HepG2 (cell line): ENCODE data around the gene TRABD. TPM values are rescaled to one million over a fixed set of nuclear protein-coding genes. Genes with fewer than 3 reads are reported as not detected.

ENCODE experiments used
- ATAC-seq: fragments of 200-7000 bp; cut with Tn5 transposase; 3 replicates; pipeline ENCODE4 v1.9.1; 2020; ENCODE audit warnings: mild to moderate bottlenecking, moderate library complexity
- BruUV-seq: library from RNA; stranded (reverse); fragments of 400-500 nt; replicated peaks from 2 replicates; lab custom pipeline; 2021; lab: Mats Ljungman, UMichigan
- CTCF ChIA-PET: fragments of 300-600 bp; formaldehyde crosslinking; extraction: SDS; loops from one replicate; lab custom pipeline; 2021; ENCODE audit warnings: low total read pairs, inconsistent platforms, low intra/inter-chr PET ratio; lab: Yijun Ruan, JAX
- POLR2A ChIA-PET: fragments of 350-600 bp; sonication (Branson Sonifier 250); formaldehyde crosslinking; loops from one replicate; lab custom pipeline; 2020; ENCODE audit warnings: antibody characterized with exemption, inconsistent platforms; lab: Yijun Ruan, JAX
- DNase-seq: peaks from one replicate; pipeline ENCODE4 v3.0.0-alpha.2; 2015; ENCODE audit warnings: low spot score
- FAIRE-seq: peaks from 3 replicates; lab custom pipeline; 2011; peaks lifted over from hg19 to GRCh38; lab: Jason Lieb, UNC
- H2AFZ ChIP-seq: one replicate; pipeline ENCODE4 v1.6.1; 2011; ENCODE audit warnings: low read length, inconsistent platforms
- H3K27ac ChIP-seq: fragments of 300-600 bp; 3 replicates; pipeline ENCODE4 v1.8.0; 2011; ENCODE audit warnings: mixed run types, mild to moderate bottlenecking, mixed read lengths, low read length, inconsistent platforms; ENCODE audit not compliant: insufficient read depth; ENCODE audit errors: extremely low read length
- H3K27me3 ChIP-seq, 2 experiments: fragments of 200-600 bp in 1 of 2; 2 replicates in 1 of 2; 3 replicates in 1 of 2; pipeline versions ENCODE4 v1.6.0 to v1.8.0; 2011; ENCODE audit warnings: low read length in 2 of 2, mild to moderate bottlenecking in 2 of 2, moderate library complexity in 2 of 2, inconsistent platforms in 1 of 2; ENCODE audit not compliant: insufficient read depth in 2 of 2, control insufficient read depth in 1 of 2
- H3K36me3 ChIP-seq, 2 experiments: fragments of 200-600 bp in 1 of 2; replicated peaks in 1 of 2; 2 replicates in 1 of 2; 3 replicates in 1 of 2; pipeline versions ENCODE4 v1.5.1 to v1.8.0; 2011; ENCODE audit warnings: low read length in 2 of 2, inconsistent platforms in 1 of 2; ENCODE audit not compliant: insufficient read depth in 2 of 2, control insufficient read depth in 1 of 2
- H3K4me1 ChIP-seq: 2 replicates; pipeline ENCODE4 v1.5.1; 2012; ENCODE audit warnings: low read length, inconsistent platforms; ENCODE audit not compliant: insufficient read depth
- H3K4me2 ChIP-seq: 2 replicates; pipeline ENCODE4 v1.6.0; 2011; ENCODE audit warnings: low read depth, low read length, inconsistent platforms
- H3K4me3 ChIP-seq, 3 experiments: fragments of 200-600 bp in 1 of 3; sonication (generic), shearing (Covaris generic) in 1 of 3; replicated peaks in 1 of 3; 2 replicates each; pipeline ENCODE4 v1.5.1; 2011 to 2016; ENCODE audit warnings: low read length in 3 of 3, inconsistent platforms in 2 of 3, low read depth in 2 of 3, mild to moderate bottlenecking in 2 of 3, control low read depth in 1 of 3, mixed read lengths in 1 of 3; ENCODE audit not compliant: insufficient read depth in 1 of 3
- H3K79me2 ChIP-seq: one replicate; pipeline ENCODE4 v1.6.1; 2011; ENCODE audit warnings: low read length, inconsistent platforms; ENCODE audit not compliant: insufficient read depth
- H3K9ac ChIP-seq: 2 replicates; pipeline ENCODE4 v1.6.0; 2011; ENCODE audit warnings: mild to moderate bottlenecking, low read depth, low read length, inconsistent platforms; ENCODE audit not compliant: insufficient read depth
- H3K9me3 ChIP-seq: 2 replicates; pipeline ENCODE4 v1.5.1; 2012; ENCODE audit warnings: mild to moderate bottlenecking, low read length
- H4K20me1 ChIP-seq: 2 replicates; pipeline ENCODE4 v1.6.0; 2011; ENCODE audit warnings: inconsistent platforms, mild to moderate bottlenecking, low read length, moderate library complexity; ENCODE audit not compliant: insufficient read depth
- AGO2 ChIP-seq: fragments of 200-400 bp; formaldehyde crosslinking; optimal IDR thresholded peaks from 2 replicates; pipeline ENCODE3; 2017; ENCODE audit warnings: mild to moderate bottlenecking, low read depth, low read length, moderate library complexity
- ERF ChIP-seq: IDR thresholded peaks from 2 replicates; pipeline ENCODE4 v1.6.1; 2018; ENCODE audit warnings: missing biosample characterization, missing genetic modification reagents
- RBFOX2 ChIP-seq: fragments of 200-400 bp; formaldehyde crosslinking; IDR thresholded peaks from 2 replicates; pipeline ENCODE4 v1.6.1; 2017; ENCODE audit warnings: low read depth, mild to moderate bottlenecking, low read length
- ZNF24 ChIP-seq: fragments of 450-650 bp; IDR thresholded peaks from 2 replicates; pipeline ENCODE4 v1.6.1; 2017; ENCODE audit warnings: antibody characterized with exemption, mild to moderate bottlenecking
- ZNF414 ChIP-seq: sonication (generic); formaldehyde crosslinking; IDR thresholded peaks from 2 replicates; pipeline ENCODE4 v1.5.0; 2020; ENCODE audit warnings: missing genetic modification reagents
- WGBS: methylation state at CpG from one replicate; pipeline ENCODE4 v1.1.6; 2017; ENCODE audit warnings: low lambda C conversion rate; 5-methylcytosine and 5-hydroxymethylcytosine counted together
- in situ Hi-C: cut with HindIII; loops from 2 replicates; pipeline ENCODE4 v1.10.0; 2017; ENCODE audit warnings: low pct_unique_long_range_greater_than_20kb; ENCODE audit not compliant: extremely low pct_ligation_motif_present
- intact Hi-C: fragments of 100-400 bp; cut with micrococcal nuclease; formaldehyde crosslinking; loops from one replicate; pipeline ENCODE4 v1.10.0; 2022; ENCODE audit not compliant: unreplicated experiment
- polyA plus RNA-seq, 8 experiments: library from polyadenylated mRNA; depleted of rRNA in 3 of 8; stranded (reverse) in 7 of 8; unstranded in 1 of 8; fragments of >200 nt; fragmentation: Illumina TruSeq in 4 of 8; extraction: Trizol in 4 of 8; gene quantifications; 2 replicates each; pipeline versions ENCODE4 v1.2.1 to v1.2.3, GENCODE V29; 2011 to 2016; ENCODE audit warnings: low read depth in 4 of 8, missing spikeins in 1 of 8, mixed read lengths in 1 of 8; ENCODE audit not compliant: insufficient read depth in 1 of 8
- total RNA-seq, 5 experiments: library from RNA; depleted of rRNA; stranded (reverse); fragments of >200 nt; fragmentation: Illumina TruSeq; extraction: Trizol; gene quantifications; 2 replicates each; pipeline ENCODE4 v1.2.3, GENCODE V29; 2016; ENCODE audit warnings: low read depth in 1 of 5
- TF ChIP-seq, protein P1 (sequence below): sonication (generic); formaldehyde crosslinking; IDR thresholded peaks from 2 replicates; pipeline ENCODE4 v1.9.0; 2021; ENCODE audit warnings: mild to moderate bottlenecking, missing genetic modification reagents
- TF ChIP-seq, protein P2 (sequence below): fragments of 450-650 bp; IDR thresholded peaks from 2 replicates; pipeline ENCODE4 v1.6.1; 2017; ENCODE audit warnings: mild to moderate bottlenecking

TRABD gene
- total and polyA plus RNA-seq, 2 of the 13 experiments (the other 11 are each of a cell fraction or from before 2014, with no cell fraction given), result 21.5 to 28.9 TPM

DNA sequence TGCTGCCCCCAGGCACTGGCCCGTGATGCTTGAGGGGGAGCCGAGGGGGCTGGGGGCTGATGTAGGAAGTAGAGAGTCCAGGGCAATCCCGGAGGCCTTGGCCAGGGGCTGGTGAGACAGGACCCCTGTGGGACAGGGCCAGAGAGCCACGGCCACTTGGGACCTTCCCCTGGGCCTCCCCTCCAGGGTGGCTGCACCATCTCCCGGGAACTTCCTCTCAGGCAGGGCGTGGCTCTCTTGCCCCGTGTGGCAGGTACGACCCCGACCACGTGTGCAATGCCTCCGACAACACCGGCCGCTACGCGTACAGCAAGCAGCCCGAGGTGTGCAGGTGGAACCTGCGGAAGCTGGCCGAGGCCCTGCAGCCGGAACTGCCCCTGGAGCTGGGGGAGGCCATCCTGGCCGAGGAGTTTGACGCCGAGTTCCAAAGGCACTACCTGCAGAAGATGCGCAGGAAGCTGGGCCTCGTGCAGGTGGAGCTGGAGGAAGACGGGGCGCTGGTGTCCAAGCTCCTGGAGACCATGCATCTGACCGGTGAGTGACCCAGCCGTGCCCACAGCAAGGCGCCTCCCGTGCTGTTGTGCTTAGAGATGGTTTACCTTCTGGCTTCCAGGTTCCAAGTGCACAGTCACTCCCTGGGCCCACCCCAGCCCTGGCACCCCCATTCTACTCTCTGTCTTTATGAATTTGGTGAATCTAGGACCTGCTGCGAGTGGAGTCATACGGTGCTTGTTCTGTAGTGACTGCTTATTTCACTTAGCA is 24.8 kb downstream of the TRABD start:
- WGBS, result 96% methylated on average over 23 of the region's 32 CpGs
- Histone ChIP-seq H2AFZ (no peak overlapping the region), H3K4me1 (0 out of 2 replicates have a peak, but pooled peaks cover 8% of the 10 kb centered on the region), H3K4me3 (no peak overlapping the region), H3K79me2 (peaks cover 25% of the 10 kb centered on the region), H4K20me1 (peaks cover 5% of the 10 kb centered on the region), H3K27me3 (no peaks in the 10 kb centered on the region), H3K27ac (no peak overlapping the region), H3K4me2 (no peak overlapping the region), H3K9ac (no peak overlapping the region), H3K9me3 (no peaks in the 10 kb centered on the region), H3K36me3 (peaks cover 12 to 50% of the 10 kb centered on the region in 2 experiments; a peak in 4 of 5 replicates)
- intact Hi-C loops, result no loop called here
- in situ Hi-C loops, result no loop called here
- FAIRE-seq (no peak), DNase-seq (no peak), ATAC-seq (no peak)
- CTCF ChIA-PET, result interaction anchor here (1.7 to 2.5 kb wide), 2 partner anchors 41 to 62 kb away, joined by 3 to 39 read pairs; no protein-coding TSS in a partner anchor
- no TSS peak for BruUV-seq
- POLR2A ChIA-PET, result no interaction called here
- TF ChIP-seq, protein P1, sequence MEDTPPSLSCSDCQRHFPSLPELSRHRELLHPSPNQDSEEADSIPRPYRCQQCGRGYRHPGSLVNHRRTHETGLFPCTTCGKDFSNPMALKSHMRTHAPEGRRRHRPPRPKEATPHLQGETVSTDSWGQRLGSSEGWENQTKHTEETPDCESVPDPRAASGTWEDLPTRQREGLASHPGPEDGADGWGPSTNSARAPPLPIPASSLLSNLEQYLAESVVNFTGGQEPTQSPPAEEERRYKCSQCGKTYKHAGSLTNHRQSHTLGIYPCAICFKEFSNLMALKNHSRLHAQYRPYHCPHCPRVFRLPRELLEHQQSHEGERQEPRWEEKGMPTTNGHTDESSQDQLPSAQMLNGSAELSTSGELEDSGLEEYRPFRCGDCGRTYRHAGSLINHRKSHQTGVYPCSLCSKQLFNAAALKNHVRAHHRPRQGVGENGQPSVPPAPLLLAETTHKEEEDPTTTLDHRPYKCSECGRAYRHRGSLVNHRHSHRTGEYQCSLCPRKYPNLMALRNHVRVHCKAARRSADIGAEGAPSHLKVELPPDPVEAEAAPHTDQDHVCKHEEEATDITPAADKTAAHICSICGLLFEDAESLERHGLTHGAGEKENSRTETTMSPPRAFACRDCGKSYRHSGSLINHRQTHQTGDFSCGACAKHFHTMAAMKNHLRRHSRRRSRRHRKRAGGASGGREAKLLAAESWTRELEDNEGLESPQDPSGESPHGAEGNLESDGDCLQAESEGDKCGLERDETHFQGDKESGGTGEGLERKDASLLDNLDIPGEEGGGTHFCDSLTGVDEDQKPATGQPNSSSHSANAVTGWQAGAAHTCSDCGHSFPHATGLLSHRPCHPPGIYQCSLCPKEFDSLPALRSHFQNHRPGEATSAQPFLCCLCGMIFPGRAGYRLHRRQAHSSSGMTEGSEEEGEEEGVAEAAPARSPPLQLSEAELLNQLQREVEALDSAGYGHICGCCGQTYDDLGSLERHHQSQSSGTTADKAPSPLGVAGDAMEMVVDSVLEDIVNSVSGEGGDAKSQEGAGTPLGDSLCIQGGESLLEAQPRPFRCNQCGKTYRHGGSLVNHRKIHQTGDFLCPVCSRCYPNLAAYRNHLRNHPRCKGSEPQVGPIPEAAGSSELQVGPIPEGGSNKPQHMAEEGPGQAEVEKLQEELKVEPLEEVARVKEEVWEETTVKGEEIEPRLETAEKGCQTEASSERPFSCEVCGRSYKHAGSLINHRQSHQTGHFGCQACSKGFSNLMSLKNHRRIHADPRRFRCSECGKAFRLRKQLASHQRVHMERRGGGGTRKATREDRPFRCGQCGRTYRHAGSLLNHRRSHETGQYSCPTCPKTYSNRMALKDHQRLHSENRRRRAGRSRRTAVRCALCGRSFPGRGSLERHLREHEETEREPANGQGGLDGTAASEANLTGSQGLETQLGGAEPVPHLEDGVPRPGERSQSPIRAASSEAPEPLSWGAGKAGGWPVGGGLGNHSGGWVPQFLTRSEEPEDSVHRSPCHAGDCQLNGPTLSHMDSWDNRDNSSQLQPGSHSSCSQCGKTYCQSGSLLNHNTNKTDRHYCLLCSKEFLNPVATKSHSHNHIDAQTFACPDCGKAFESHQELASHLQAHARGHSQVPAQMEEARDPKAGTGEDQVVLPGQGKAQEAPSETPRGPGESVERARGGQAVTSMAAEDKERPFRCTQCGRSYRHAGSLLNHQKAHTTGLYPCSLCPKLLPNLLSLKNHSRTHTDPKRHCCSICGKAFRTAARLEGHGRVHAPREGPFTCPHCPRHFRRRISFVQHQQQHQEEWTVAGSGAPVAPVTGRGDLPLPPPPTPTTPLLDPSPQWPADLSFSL, result no peak
- TF ChIP-seq RBFOX2 (peak; percentile 59; the same call in 1 of the 2 replicates), ZNF24 (no peak), ZNF414 (CRISPR knock-in tag) (no peak), AGO2 (peak; percentile 87), ERF (CRISPR knock-in tag) (no peak)
- TF ChIP-seq, protein P2, sequence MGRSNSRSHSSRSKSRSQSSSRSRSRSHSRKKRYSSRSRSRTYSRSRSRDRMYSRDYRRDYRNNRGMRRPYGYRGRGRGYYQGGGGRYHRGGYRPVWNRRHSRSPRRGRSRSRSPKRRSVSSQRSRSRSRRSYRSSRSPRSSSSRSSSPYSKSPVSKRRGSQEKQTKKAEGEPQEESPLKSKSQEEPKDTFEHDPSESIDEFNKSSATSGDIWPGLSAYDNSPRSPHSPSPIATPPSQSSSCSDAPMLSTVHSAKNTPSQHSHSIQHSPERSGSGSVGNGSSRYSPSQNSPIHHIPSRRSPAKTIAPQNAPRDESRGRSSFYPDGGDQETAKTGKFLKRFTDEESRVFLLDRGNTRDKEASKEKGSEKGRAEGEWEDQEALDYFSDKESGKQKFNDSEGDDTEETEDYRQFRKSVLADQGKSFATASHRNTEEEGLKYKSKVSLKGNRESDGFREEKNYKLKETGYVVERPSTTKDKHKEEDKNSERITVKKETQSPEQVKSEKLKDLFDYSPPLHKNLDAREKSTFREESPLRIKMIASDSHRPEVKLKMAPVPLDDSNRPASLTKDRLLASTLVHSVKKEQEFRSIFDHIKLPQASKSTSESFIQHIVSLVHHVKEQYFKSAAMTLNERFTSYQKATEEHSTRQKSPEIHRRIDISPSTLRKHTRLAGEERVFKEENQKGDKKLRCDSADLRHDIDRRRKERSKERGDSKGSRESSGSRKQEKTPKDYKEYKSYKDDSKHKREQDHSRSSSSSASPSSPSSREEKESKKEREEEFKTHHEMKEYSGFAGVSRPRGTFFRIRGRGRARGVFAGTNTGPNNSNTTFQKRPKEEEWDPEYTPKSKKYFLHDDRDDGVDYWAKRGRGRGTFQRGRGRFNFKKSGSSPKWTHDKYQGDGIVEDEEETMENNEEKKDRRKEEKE, result no peak
